ENCODE results near the gene MITF. TPM values are rescaled to one million over a fixed set of nuclear protein-coding genes. Genes with fewer than 3 reads are reported as not detected.

Gene MITF
- total and polyA plus RNA-seq, 2 donors = 13.3 to 13.6 TPM

- H3K36me3 ChIP-seq (ENCODE audit: insufficient read depth) = no peaks in the 10 kb centered on the region
- H3K4me3 ChIP-seq (ENCODE audit: low read depth, low read length) = no peak overlapping the region
- no peak for DNase-seq (ENCODE audit: extremely low spot score)
- H3K27ac ChIP-seq (ENCODE audit: low read depth) = no peak overlapping the region
- 42% methylated on average over 2 of the region's 2 CpGs for WGBS
- H3K4me1 ChIP-seq (ENCODE audit: insufficient read depth) = no peaks in the 10 kb centered on the region
Measured at GRCh38 chr3:69930564-69930963, 191.3 kb downstream of the MITF start.

DNA sequence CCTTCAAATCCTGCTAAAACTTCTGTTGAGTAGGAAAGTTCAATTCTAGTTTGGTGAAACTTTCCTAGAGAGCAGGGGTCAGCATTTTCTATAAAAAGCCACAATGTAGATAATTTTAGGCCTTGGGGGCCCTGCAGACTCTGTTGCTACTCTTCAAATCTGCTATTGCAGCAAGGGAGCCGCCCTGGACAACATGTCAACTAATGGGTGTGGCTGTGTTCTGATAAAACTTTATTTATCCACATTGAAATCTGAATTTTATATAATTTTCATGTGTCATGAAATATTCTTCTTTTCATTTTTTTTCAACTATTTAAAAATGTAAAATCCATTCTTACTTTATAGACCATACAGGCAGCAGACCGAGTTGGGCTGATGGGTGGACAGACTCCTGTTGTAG lies 192.8 kb downstream of the MITF start:
- Histone ChIP-seq H3K36me3 (ENCODE audit: insufficient read depth) (no peaks in the 10 kb centered on the region), H3K4me3 (ENCODE audit: low read depth, low read length) (no peak overlapping the region), H3K4me1 (ENCODE audit: insufficient read depth) (no peaks in the 10 kb centered on the region), H3K27ac (ENCODE audit: low read depth) (no peak overlapping the region)
- DNase-seq (ENCODE audit: extremely low spot score) = no peak
- 94% methylated on average over 2 of the region's 2 CpGs for WGBS

- no peak overlapping the region for H3K4me3 ChIP-seq (ENCODE audit: low read depth, low read length)
- H3K4me1 ChIP-seq (ENCODE audit: insufficient read depth) = no peaks in the 10 kb centered on the region
- H3K27ac ChIP-seq (ENCODE audit: low read depth) = no peak overlapping the region
- WGBS = 90% methylated on average over 3 of the region's 3 CpGs
- DNase-seq (ENCODE audit: extremely low spot score) = no peak
- no peaks in the 10 kb centered on the region for H3K36me3 ChIP-seq (ENCODE audit: insufficient read depth)
Measured at GRCh38 chr3:69932501-69932900, 193.2 kb downstream of the MITF start.

- Histone ChIP-seq H3K27ac (ENCODE audit: low read depth) (no peak overlapping the region), H3K4me1 (ENCODE audit: insufficient read depth) (no peaks in the 10 kb centered on the region), H3K36me3 (ENCODE audit: insufficient read depth) (no peaks in the 10 kb centered on the region), H3K4me3 (ENCODE audit: low read depth, low read length) (no peak overlapping the region)
- no peak for DNase-seq (ENCODE audit: extremely low spot score)
- WGBS = 58% methylated on average over 2 of the region's 2 CpGs
Measured at GRCh38 chr3:69934398-69934797, 195.1 kb downstream of the MITF start.

GRCh38 chr3:69936266-69936665 lies 197.0 kb downstream of the MITF start:
- 85% methylated on average over 6 of the region's 6 CpGs for WGBS
- H3K4me3 ChIP-seq (ENCODE audit: low read depth, low read length) = no peak overlapping the region
- DNase-seq (ENCODE audit: extremely low spot score) = no peak
- no peaks in the 10 kb centered on the region for H3K36me3 ChIP-seq (ENCODE audit: insufficient read depth)
- no peak overlapping the region for H3K27ac ChIP-seq (ENCODE audit: low read depth)
- H3K4me1 ChIP-seq (ENCODE audit: insufficient read depth) = no peaks in the 10 kb centered on the region

GRCh38 chr3:69938061-69938460 lies 198.8 kb downstream of the MITF start:
- WGBS = 97% methylated on average over 6 of the region's 6 CpGs
- no peak overlapping the region for H3K4me3 ChIP-seq (ENCODE audit: low read depth, low read length)
- DNase-seq (ENCODE audit: extremely low spot score) = no peak
- H3K36me3 ChIP-seq (ENCODE audit: insufficient read depth) = no peaks in the 10 kb centered on the region
- no peak overlapping the region for H3K27ac ChIP-seq (ENCODE audit: low read depth)
- no peaks in the 10 kb centered on the region for H3K4me1 ChIP-seq (ENCODE audit: insufficient read depth)

GRCh38 chr3:69938931-69939330 lies 199.7 kb downstream of the MITF start:
- no peak for DNase-seq (ENCODE audit: extremely low spot score)
- no peaks in the 10 kb centered on the region for H3K4me1 ChIP-seq (ENCODE audit: insufficient read depth)
- no peak overlapping the region for H3K4me3 ChIP-seq (ENCODE audit: low read depth, low read length)
- WGBS = 94% methylated on average over 3 of the region's 3 CpGs
- H3K27ac ChIP-seq (ENCODE audit: low read depth) = no peak overlapping the region
- no peaks in the 10 kb centered on the region for H3K36me3 ChIP-seq (ENCODE audit: insufficient read depth)

GRCh38 chr3:69941037-69941436 lies 201.8 kb downstream of the MITF start:
- WGBS = 95% methylated on average over 3 of the region's 3 CpGs
- H3K4me1 ChIP-seq (ENCODE audit: insufficient read depth) = no peaks in the 10 kb centered on the region
- no peak overlapping the region for H3K27ac ChIP-seq (ENCODE audit: low read depth)
- peaks cover 2% of the 10 kb centered on the region for H3K36me3 ChIP-seq (ENCODE audit: insufficient read depth)
- DNase-seq (ENCODE audit: extremely low spot score) = no peak
- H3K4me3 ChIP-seq (ENCODE audit: low read depth, low read length) = no peak overlapping the region

DNA sequence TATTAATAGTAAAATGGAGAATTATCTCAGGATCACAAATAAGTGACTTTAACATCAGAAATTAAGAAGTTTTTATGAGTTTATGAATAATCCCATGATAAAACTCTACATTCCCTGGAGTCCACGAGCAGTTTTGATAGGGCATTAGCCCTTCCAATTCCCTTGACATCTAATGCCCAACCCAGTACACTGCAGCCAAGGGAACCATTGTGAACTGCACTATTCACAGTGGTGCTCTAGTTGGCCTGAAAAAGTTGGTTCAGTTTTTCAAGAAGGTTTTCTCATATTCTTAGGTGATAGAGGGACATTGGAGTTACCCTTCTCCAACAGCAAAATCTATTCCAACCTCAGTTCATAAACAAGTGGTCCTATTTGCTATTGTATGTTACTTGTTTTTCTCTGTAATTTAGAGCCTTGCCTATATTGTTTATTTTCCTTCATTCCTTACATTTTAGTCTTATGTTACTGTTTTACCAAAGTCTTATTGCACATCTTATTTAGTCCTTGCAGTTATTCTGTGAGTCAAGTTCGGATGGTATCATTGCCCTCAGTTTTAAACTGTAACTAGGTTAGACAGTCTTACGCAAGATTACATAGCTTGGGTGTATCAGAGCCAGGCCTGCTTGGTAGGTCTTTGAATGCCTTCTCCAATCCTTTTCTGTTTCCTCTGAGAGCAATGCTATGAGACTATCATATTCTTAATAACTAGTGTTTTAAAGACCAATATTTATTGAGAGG lies 202.3 kb downstream of the MITF start:
- 81% methylated on average over 3 of the region's 3 CpGs for WGBS
- Histone ChIP-seq H3K27ac (ENCODE audit: low read depth) (no peak overlapping the region), H3K36me3 (ENCODE audit: insufficient read depth) (peaks cover 2% of the 10 kb centered on the region), H3K4me1 (ENCODE audit: insufficient read depth) (no peaks in the 10 kb centered on the region), H3K4me3 (ENCODE audit: low read depth, low read length) (no peak overlapping the region)
- no peak for DNase-seq (ENCODE audit: extremely low spot score)

- Histone ChIP-seq H3K27ac (ENCODE audit: low read depth) (no peak overlapping the region), H3K36me3 (ENCODE audit: insufficient read depth) (peaks cover 2% of the 10 kb centered on the region), H3K4me3 (ENCODE audit: low read depth, low read length) (no peak overlapping the region), H3K4me1 (ENCODE audit: insufficient read depth) (no peaks in the 10 kb centered on the region)
- no peak for DNase-seq (ENCODE audit: extremely low spot score)
- 81% methylated on average over 3 of the region's 3 CpGs for WGBS
Measured at GRCh38 chr3:69944931-69945493, 205.7 kb downstream of the MITF start.

GRCh38 chr3:69948246-69948862 lies 209.1 kb downstream of the MITF start:
- WGBS = 9% methylated on average over 4 of the region's 4 CpGs
- DNase-seq (ENCODE audit: extremely low spot score) = peak; percentile 55
- H3K36me3 ChIP-seq (ENCODE audit: insufficient read depth) = peaks cover 2% of the 10 kb centered on the region
- H3K4me1 ChIP-seq (ENCODE audit: insufficient read depth) = no peaks in the 10 kb centered on the region
- no peak overlapping the region for H3K4me3 ChIP-seq (ENCODE audit: low read depth, low read length)
- no peak overlapping the region for H3K27ac ChIP-seq (ENCODE audit: low read depth)

- 78% methylated on average over 3 of the region's 3 CpGs for WGBS
- no peak overlapping the region for H3K4me3 ChIP-seq (ENCODE audit: low read depth, low read length)
- no peaks in the 10 kb centered on the region for H3K4me1 ChIP-seq (ENCODE audit: insufficient read depth)
- no peaks in the 10 kb centered on the region for H3K36me3 ChIP-seq (ENCODE audit: insufficient read depth)
- H3K27ac ChIP-seq (ENCODE audit: low read depth) = no peak overlapping the region
- DNase-seq (ENCODE audit: extremely low spot score) = no peak
Measured at GRCh38 chr3:69951616-69952015, 212.4 kb downstream of the MITF start.

DNA sequence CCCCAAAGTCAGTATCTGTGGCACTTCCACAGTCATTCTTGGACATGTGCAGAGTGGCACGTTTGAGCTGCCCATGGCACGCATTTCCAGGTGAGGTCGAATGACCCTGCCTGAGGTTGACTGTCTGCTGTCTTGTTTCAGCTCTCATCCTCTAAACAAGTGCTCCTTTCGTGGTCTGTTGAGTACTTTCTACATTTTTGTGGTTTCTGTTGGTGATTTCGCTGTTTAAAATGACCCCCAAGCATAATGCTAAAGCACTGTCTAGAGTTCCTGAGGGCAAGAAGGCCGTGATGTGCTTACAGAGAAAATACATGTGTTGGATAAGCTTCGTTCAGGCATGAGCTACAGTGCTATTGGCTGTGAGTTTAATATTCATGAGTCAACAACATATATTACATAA lies 220.3 kb downstream of the MITF start:
- no peak for DNase-seq (ENCODE audit: extremely low spot score)
- Histone ChIP-seq H3K4me3 (ENCODE audit: low read depth, low read length) (no peak overlapping the region), H3K36me3 (ENCODE audit: insufficient read depth) (no peaks in the 10 kb centered on the region), H3K27ac (ENCODE audit: low read depth) (no peak overlapping the region), H3K4me1 (ENCODE audit: insufficient read depth) (no peaks in the 10 kb centered on the region)
- 90% methylated on average over 7 of the region's 7 CpGs for WGBS

DNA sequence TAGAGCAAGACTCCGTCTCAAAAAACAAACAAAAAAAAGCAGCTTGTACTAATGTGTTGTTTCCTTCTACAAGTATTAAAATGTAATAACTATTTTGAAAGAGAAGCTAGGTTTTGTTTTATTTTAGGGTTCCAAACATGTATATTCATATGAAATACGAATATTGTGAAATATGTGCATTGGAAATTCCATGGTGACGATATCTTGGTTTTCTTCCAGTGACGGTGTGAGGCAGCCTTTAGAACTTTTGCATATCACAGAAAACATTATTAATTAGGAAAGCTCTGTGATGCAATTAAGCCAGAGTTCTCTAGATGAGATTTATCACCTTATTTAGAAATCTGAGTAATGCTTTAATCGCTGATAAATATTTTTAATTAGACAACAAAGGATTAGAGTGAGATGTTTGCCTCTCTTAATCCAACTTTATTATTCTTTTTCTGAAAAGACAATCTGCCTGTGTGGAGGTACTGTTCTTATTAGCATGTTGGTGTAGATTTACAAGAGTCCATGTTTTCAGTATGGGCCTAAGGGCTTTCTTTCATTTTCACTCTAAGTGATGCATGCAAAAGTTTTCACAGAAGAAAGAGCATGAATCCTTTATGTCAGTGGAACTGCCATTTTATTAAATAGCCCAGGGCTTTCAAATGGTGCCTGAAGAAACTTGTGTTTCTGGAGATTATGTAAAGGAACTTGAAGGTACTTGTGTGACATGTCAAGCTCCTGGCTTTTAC lies 222.6 kb downstream of the MITF start:
- Histone ChIP-seq H3K4me1 (ENCODE audit: insufficient read depth) (no peaks in the 10 kb centered on the region), H3K4me3 (ENCODE audit: low read depth, low read length) (no peak overlapping the region), H3K27ac (ENCODE audit: low read depth) (no peak overlapping the region), H3K36me3 (ENCODE audit: insufficient read depth) (no peaks in the 10 kb centered on the region)
- DNase-seq (ENCODE audit: extremely low spot score) = no peak
- 91% methylated on average over 5 of the region's 5 CpGs for WGBS
